Cardiac muscle cell (in vitro differentiated cells and primary cell): ENCODE results near the gene TECTB. TPM values are rescaled to one million over a fixed set of nuclear protein-coding genes. Genes with fewer than 3 reads are reported as not detected.
A peak's percentile ranks its signal among the peaks of the same experiment; 100 is the strongest.

Source experiments
- DNase-seq, 2 donors: peaks; one replicate each; pipeline versions ENCODE4 v3.0.0 to v3.0.0-alpha.2; 2010 to 2017; ENCODE audit warnings: low read depth in 1 of 2, low spot score in 1 of 2
- H3K27ac ChIP-seq: fragments of 200-600 bp; sonication (generic); 2 replicates; pipeline ENCODE4 v1.5.1; 2016
- H3K27me3 ChIP-seq: fragments of 200-600 bp; sonication (generic); 2 replicates; pipeline ENCODE4 v1.6.0; 2016; ENCODE audit warnings: control low read depth
- H3K36me3 ChIP-seq: fragments of 200-600 bp; sonication (generic); 2 replicates; pipeline ENCODE4 v1.5.1; 2016; ENCODE audit warnings: control low read depth
- H3K4me1 ChIP-seq: fragments of 200-600 bp; sonication (generic); 2 replicates; pipeline ENCODE4 v1.8.1; 2017; ENCODE audit warnings: low read depth, mild to moderate bottlenecking, mixed run types
- H3K4me3 ChIP-seq: fragments of 200-600 bp; sonication (generic); 2 replicates; pipeline ENCODE4 v1.5.1; 2016; ENCODE audit warnings: mild to moderate bottlenecking
- H3K9me3 ChIP-seq: fragments of 200-600 bp; sonication (generic); 2 replicates; pipeline ENCODE4 v1.5.1; 2017; ENCODE audit warnings: low read depth, mild to moderate bottlenecking, control low read depth
- polyA plus RNA-seq: library from polyadenylated mRNA; unstranded; fragments of >200 nt; fragmentation: Nextera tagmentation; extraction: Ambion mirVana; gene quantifications from 2 replicates; pipeline ENCODE4 v1.2.1, GENCODE V29; 2016
- total RNA-seq: library from RNA; depleted of rRNA; stranded (reverse); fragments of >200 nt; gene quantifications from 2 replicates; pipeline ENCODE4 v1.2.3, GENCODE V29; 2016
- TF ChIP-seq, protein P1 (sequence below): IDR thresholded peaks from 2 replicates; pipeline ENCODE4 v1.5.1; 2012; ENCODE audit warnings: low read depth, mild to moderate bottlenecking, low read length

TECTB gene
- total and polyA plus RNA-seq, 2 experiments from 2014 or later, result not detected

DNA sequence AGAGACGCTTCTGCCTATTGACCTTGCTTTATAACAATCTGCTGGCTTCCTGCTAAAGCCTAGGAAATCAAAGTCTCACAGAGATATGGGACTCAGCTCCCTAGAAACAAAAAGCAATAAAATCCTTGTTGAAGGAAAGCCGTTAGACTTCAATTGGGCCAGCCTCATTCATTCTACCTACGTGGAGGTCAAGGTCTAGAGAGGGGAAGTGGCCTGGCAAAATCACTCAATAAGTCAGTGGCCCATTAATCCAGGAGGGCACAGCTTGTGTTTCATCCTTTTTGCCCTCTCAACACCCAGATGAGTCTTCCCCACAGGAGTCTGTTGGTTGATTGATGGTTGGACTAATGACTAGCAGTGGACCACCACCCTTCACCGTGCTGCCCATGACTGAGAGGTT lies 50.3 kb downstream of the TECTB start:
- Histone ChIP-seq H3K27me3 (no peaks in the 10 kb centered on the region), H3K27ac (no peak overlapping the region), H3K36me3 (no peaks in the 10 kb centered on the region), H3K4me1 (peaks cover 9% of the 10 kb centered on the region), H3K4me3 (no peak overlapping the region), H3K9me3 (no peaks in the 10 kb centered on the region)
- DNase-seq, result no peak
- TF ChIP-seq, protein P1, sequence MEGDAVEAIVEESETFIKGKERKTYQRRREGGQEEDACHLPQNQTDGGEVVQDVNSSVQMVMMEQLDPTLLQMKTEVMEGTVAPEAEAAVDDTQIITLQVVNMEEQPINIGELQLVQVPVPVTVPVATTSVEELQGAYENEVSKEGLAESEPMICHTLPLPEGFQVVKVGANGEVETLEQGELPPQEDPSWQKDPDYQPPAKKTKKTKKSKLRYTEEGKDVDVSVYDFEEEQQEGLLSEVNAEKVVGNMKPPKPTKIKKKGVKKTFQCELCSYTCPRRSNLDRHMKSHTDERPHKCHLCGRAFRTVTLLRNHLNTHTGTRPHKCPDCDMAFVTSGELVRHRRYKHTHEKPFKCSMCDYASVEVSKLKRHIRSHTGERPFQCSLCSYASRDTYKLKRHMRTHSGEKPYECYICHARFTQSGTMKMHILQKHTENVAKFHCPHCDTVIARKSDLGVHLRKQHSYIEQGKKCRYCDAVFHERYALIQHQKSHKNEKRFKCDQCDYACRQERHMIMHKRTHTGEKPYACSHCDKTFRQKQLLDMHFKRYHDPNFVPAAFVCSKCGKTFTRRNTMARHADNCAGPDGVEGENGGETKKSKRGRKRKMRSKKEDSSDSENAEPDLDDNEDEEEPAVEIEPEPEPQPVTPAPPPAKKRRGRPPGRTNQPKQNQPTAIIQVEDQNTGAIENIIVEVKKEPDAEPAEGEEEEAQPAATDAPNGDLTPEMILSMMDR, result no peak

DNA sequence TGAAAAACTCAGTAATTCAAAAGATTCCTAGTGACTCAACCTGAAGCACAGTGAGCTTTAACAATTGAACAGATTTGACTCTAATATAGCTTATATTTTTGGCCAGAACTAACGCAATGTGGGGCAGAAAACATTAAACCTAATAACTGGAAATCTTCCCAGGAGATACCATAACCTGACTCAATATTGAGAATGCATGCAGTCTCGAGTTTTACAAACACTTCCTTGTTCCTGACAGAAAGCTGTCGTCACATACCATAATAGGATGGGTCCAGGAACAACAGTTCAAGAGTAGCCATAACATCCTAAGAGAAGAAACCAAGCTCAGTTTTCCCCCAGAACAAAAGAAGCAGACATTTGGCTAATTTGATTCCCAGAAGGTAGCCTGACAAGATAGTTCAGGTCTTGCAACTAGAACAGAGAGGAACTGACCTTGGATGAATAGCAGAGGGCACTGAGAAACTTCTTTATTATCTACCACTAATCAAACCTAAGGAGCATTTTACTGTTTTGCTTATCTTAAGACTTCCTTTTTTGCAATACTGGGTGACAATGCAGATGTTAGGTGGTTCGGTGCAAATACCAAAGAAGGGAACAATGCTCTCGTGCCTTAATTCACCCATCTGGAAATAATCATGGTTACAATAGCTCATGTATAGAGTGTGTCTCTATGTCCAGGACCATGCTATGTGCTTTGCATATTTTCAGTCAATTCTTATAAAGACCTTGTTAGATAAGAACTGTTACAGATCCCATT lies 52.1 kb downstream of the TECTB start:
- Histone ChIP-seq H3K4me1 (peaks cover 9% of the 10 kb centered on the region), H3K27me3 (no peaks in the 10 kb centered on the region), H3K36me3 (no peaks in the 10 kb centered on the region), H3K9me3 (no peaks in the 10 kb centered on the region), H3K4me3 (no peak overlapping the region), H3K27ac (no peak overlapping the region)
- TF ChIP-seq, protein P1, result no peak
- peak; percentile 8 to 47 for DNase-seq

DNA sequence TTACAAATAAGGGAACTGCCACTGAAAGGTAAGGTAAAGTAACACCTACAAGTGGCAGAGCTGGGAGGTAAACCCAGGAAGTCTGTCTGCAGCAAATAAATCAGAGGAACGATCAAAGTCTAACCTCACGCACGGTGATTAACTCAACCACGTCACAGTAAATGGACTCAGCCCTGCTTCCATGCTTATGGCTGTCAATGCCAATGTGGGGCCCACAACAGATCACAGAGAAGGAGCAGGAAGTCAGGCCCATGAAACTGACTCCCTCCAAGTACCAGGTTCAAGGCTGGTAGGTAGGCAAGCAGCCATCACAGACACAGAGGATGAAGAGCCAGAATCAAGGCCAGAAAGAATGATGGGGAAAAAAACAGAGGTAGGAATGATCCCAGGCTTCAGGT lies 52.7 kb downstream of the TECTB start:
- Histone ChIP-seq H3K4me1 (peaks cover 9% of the 10 kb centered on the region), H3K4me3 (no peak overlapping the region), H3K9me3 (no peaks in the 10 kb centered on the region), H3K36me3 (no peaks in the 10 kb centered on the region), H3K27me3 (no peaks in the 10 kb centered on the region), H3K27ac (no peak overlapping the region)
- TF ChIP-seq, protein P1, result no peak
- DNase-seq, result no peak

DNA sequence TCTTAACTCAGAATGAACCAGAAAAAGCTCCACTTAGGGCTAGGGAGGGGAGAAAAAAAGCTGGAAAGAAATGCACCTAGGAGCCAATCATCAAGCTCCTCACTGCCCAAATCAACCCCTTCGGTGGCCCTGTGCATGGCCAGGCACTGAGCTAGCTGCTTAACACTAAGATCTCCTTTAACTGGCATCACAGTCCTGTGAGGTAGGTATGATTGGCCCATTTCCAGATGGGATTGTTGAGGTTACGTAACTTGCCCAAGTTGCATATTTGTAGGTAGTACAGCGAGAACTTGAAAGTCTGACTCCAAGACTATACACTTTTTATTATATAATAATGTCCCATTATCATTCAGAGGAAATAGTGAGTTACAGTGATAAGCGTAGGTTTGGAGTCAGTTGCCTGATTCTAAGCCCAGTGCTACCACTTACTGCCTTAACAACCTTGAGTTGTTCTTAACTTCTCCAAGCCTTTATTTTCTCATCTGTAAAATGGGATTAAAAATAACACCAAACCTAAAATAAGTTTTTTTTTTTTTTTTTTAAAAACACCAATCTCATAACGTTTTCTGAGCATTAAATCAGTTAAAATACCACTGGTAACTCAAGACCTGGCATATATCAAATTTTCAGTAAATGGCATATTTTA lies 53.5 kb downstream of the TECTB start:
- Histone ChIP-seq H3K27ac (no peak overlapping the region), H3K4me3 (no peak overlapping the region), H3K4me1 (peaks cover 9% of the 10 kb centered on the region), H3K36me3 (no peaks in the 10 kb centered on the region), H3K27me3 (no peaks in the 10 kb centered on the region), H3K9me3 (no peaks in the 10 kb centered on the region)
- TF ChIP-seq, protein P1, result no peak
- no peak for DNase-seq

DNA sequence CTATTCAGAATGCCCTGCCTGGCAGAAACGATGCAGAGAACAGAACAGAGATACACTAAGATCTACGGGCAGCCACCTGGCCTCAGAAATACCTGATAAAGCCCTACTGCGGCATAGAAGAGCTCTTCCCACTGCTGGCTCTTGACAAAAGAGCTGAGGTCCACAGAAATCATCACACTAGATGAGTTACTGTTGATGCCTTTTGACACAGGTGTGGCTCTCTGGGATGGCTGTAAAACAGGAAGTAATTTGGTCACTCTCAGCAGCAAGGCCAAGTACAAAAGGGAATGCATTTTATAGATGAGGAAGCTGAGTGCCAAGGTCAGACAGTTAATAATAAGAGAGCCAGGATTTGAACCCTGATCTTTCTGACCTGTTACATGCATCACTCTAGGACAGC lies 55.8 kb downstream of the TECTB start:
- Histone ChIP-seq H3K27me3 (no peaks in the 10 kb centered on the region), H3K4me3 (no peak overlapping the region), H3K27ac (no peak overlapping the region), H3K9me3 (no peaks in the 10 kb centered on the region), H3K36me3 (no peaks in the 10 kb centered on the region), H3K4me1 (peaks cover 9% of the 10 kb centered on the region)
- DNase-seq, result no peak
- TF ChIP-seq, protein P1, result no peak
